ENCODE data around the gene FAM13C.

GRCh38 chr10:59222788-59223187, 139.6 kb downstream of the FAM13C start:
- TF ChIP-seq CTCF (IDR thresholded peaks at IDR 0.05; ENCODE audit: low read depth, low read length) (no peak), POLR2A (IDR thresholded peaks at IDR 0.05; ENCODE audit: extremely low read depth, insufficient read length) (no peak)

Measured in NB4 (cell line).